Erythroblast (primary cell): Measurements from ENCODE around the gene AKT2.
A peak's percentile ranks its signal among the peaks of the same experiment; 100 is the strongest.

Source experiments
- DNase-seq, 2 experiments: peaks; one replicate each; lab custom pipeline; 2025; lab: John Stamatoyannopoulos, UW
- GATA1 ChIP-seq: IDR thresholded peaks from 2 replicates; pipeline ENCODE4 v1.6.1; 2011; ENCODE audit warnings: low read depth, mild to moderate bottlenecking, control low read depth, low read length, moderate library complexity
- POLR2A ChIP-seq: IDR thresholded peaks from 2 replicates; pipeline ENCODE4 v1.6.1; 2011; ENCODE audit warnings: mild to moderate bottlenecking, low read length

AKT2 gene

GRCh38 chr19:40190891-40191835 lies 94.0 kb downstream of the AKT2 start, which contains the start of gene MAP3K10:
Gene MAP3K10 (plus strand): TSS chr19:40191426. CDS start chr19:40192032, 606 bp downstream.
- TF ChIP-seq POLR2A (no peak), GATA1 (no peak)
- DNase-seq: peak; percentile 73 to 83

DNA sequence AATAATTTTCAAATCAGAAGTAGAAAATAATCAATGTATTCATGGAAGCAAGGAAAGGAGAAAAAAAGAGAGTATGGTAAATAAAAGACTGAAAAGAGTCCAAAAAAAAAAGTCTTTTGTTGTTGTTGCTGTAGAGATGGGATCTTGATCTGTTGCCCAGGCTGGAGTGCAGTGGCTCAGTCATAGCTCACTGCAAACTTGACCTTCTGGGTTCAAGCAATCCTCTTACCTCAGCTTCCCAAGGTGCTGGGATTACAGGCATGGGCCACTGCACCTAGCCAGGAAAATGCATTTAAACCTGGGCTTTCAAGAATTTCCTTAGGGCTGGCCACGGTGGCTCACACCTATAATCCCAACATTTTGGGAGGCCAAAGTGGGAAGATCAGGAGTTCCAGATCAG lies 100.9 kb downstream of the AKT2 start:
- TF ChIP-seq GATA1: no peak
- no peak for TF ChIP-seq POLR2A
- no peak for DNase-seq
